IPS-NIHi11 (cell line): ENCODE results near the gene LTBP1.
"Not testable (repeated sequence)": the region's sequence is repeated elsewhere in the genome, so short reads cannot be mapped to it uniquely, and the experiment has no call there.

Experiments
- DNase-seq: peaks from one replicate; pipeline ENCODE4 v3.0.0; 2012; ENCODE audit warnings: mixed read lengths, low spot score

The LTBP1 gene

GRCh38 chr2:33145459-33145858 lies 198.7 kb downstream of the LTBP1 start:
- no peak for DNase-seq

DNA sequence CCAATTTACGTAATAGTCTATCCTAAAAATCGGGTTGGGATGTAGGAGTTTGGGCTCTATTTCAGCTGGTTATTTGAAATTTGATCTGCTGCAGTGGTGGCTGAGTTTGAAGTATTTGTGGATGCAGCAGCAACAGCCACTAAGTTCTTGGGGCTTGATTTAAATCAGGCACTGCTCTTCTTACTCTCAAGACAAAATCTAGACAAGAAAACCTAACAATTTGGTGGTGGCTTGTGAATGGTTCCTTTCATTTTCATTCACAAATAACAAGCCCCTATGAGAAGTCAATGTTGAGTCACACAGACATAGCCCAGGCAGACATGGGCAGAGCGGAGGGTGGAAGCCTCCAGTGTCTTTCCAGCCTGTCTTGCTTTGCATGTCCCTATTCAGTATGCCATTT lies 199.3 kb downstream of the LTBP1 start:
- DNase-seq: no peak

DNA sequence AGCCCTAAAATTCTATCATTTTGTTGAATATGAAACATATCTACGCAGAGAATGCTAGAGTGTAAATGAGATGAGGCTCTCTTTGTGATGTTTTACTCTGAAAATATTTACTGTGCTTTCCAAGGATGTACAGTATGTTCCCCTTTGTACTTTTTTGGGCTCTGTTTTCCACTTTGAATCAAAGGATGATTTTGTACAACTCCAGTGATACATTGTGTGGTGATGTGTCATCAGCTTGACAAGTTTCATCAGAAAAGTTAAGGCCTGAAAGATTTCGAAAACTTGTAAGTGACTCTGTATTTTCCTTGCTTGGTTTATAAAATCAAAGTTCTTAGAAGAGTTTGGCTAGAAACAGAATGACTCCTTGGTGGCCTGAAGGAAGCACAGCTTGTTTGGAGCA lies 206.3 kb downstream of the LTBP1 start:
- DNase-seq: no peak

- DNase-seq: no peak
These were observed 211.8 kb downstream of the LTBP1 start for GRCh38 chr2:33158482-33159003.

DNA sequence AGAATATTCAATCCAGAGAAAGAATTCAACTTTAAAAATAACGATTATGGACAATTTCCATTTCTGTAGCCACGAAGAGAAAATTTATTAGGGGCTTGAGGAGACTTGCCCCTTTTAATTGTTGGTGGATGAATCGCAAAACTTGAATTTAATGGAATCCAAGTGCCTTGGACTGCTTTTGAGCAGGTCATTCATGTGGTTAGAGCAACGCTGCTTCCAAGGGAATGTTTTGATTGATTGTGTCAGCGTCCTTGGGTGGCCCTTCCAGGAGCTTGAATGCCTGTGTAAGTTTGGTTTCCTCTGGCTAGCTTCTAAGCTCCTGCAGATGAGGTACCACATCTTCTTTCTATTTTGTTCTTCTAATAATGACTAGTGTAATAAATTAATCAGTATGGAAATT lies 213.4 kb downstream of the LTBP1 start:
- DNase-seq: no peak

GRCh38 chr2:33166287-33166881 lies 219.6 kb downstream of the LTBP1 start:
- no peak for DNase-seq

DNA sequence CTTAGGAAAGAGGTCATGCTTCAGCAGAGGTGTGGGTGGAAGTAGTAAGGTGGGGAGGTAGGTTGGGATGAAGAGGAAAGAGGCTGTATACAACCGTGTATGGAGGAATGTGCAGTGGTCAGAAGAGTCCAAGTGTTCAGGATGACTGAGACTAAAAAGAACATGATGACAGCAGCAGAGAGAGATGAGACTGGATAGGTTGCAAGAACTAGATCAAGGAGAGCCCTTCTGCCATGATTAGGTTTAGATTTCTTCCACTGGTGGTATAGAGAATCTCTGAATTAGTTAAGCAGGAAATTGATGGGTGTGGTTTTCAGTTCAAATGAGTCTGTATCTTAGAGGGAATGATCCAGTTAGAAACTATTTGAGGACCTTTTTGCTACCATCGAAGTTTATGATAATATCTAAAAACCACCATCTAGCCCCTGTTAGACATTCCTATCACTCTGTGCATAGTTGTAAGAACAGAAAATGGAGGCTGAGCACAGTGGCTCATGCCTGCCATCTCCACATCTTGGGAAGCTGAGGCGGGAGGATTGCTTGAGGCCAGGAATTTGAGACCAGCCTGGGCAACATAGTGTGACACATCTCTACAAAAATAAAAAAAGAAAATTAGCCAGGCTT lies 221.0 kb downstream of the LTBP1 start:
- DNase-seq: no peak

DNA sequence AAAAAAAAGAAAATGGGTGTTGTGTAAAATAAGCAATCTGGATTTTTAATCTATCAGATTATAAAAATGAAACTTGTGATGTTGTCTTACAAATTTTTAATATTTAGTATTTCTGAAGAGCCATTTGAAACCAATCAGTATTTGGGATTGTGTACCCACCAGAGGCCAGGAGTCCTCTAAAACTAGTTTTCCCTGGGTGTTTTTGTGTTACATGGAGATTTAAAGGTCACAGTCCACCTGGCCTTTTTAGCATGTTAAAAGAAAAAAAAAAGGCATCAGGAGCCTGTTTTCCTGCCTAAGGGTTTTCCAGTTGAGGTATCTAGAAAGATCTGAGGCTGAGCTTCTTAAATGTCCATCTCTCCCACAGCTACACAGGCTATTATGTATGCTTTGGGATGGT lies 221.7 kb downstream of the LTBP1 start:
- no peak for DNase-seq

DNA sequence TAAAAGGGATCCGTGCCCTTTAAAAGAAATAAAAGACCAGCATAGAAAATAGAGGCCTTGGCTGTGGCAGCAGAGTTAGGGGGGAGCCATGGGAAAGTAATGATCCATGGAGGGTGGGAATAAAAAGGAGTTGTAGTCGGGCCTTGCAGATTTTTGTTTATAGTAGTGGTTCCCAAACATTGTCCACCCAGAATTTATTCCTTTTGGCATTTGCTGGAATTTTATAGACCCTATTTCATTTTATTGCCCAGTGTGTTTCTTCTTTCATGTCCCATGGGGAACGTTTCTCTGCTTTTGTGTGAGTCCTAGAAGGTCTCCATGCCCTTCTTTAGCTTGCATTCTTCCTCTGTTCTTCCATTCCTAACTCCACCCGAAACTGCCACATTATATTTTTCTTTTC lies 222.2 kb downstream of the LTBP1 start:
- DNase-seq: no peak

- DNase-seq: not testable (repeated sequence)
These were observed 223.5 kb downstream of the LTBP1 start for GRCh38 chr2:33170251-33170650.

DNA sequence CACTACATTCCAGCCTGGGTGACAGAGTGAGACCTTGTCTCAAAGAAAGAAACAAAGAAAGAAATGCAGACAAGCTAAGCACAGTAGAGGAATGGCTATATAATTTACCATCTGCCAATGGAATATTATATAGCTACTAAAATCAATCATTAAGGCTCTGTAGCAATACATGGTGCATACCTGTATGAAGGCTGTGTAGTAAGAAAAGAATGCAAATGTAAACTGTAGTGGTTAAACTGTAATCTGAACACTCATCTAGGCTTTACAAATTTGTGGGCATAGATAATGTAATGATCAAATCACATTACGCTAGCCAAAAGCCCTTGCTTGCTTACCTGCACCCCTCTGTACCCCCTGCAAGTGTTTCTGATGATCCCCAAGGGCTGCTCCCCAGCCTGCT lies 230.9 kb downstream of the LTBP1 start:
- DNase-seq: no peak

DNA sequence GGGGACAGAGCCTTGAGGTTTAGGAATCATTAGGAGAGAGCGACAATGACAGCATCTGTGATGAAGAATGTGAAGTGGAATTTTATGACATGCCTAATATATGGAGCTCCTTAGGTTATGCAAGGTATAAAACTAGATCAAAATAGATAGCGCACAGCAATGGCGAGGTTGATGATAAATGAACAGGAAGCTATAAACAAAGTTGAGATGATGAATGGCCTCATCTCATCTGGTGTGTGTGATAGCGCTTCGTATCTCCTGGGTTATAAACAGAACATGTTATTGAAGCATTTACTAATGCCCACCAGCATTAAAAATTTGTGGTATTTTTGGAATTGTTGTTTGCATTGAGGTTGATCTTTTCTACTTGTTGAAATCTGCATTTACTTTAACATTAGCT lies 231.5 kb downstream of the LTBP1 start:
- DNase-seq: no peak

- no peak for DNase-seq
These were observed 234.2 kb downstream of the LTBP1 start for GRCh38 chr2:33180915-33181314.

GRCh38 chr2:33181466-33181865 lies 234.7 kb downstream of the LTBP1 start:
- no peak for DNase-seq

- no peak for DNase-seq
These were observed 237.3 kb downstream of the LTBP1 start for GRCh38 chr2:33184041-33184440.

DNA sequence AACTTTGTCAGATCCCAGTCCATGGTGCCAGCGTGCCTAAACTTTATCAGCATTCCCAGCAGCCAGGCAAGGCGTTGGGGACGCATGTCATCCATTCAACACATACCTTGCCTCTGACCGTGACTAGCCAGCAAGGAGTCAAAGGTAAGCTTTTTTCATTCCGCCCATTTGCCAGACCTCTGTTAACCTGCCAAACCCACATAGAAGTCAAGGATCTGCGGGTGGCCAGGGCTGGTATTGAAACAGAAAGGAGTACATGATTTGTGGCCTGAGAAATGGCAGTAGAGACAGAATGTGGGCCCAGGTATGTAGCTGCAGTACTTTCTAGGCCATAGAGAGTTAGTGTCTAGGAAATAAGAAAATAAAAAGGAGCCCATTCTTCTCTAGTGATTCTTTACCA lies 240.2 kb downstream of the LTBP1 start:
- DNase-seq: no peak

GRCh38 chr2:33188799-33189198 lies 242.0 kb downstream of the LTBP1 start:
- no peak for DNase-seq

DNA sequence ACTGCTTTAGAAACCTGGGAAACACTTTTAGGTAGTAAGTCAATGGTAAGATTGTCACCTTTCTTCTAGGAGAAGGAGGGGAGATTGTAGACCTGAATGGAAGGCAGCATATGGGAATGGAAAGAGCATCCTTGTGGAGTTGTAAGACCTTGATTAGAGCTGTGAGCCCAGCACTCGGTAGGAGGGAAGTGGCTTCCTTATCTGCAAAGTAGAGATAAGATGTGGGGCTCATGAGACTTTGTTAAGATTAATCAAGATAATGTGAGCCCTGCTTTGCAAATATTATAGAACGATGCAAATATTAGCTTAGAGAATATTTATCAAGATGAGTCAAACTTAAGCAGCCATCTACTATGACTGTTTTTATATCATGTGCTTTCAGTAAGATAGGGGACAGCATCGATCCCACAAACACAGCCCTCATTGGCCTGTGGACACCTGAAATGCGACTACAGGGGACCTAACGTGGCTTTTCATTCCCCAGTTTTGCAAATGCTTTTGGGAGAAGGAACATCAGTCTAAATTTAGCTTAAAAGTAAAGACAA lies 243.7 kb downstream of the LTBP1 start:
- DNase-seq: no peak

DNA sequence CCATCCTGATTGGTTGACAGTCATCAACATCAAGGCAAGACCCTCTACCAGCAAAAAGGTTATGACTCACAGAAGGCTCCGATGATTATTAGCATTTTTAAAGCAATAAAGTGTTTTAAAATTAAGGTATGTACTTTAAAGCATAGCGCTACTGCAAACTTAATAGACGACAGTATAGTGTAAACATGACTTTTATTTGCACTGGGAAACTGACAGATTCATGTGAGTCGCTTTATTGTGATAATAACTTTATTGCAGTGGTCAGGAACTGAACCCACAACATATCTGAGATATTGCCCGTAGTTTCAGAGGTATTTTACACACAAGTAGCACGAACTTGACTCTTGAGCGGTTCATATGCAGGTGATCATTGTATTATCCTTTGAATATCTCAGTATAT lies 249.1 kb downstream of the LTBP1 start:
- no peak for DNase-seq

DNA sequence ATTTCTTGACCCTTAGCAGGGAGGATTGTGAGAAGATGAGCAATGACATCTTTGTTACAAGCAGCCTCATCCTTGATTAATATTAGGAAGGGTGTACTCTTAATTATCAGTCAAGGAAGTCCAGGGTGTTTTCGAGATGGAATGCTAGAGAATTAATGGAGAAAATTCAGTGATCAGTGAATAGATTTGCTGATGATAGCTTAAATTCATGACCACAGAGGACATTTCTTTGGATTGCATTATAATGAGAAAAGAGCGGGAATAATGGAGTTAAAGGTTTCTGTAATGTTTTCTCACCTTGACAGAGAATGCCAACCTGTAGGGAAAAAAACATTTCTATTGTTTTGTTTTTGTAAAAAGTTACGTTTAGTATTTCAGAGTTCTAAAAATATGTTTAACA lies 249.9 kb downstream of the LTBP1 start:
- no peak for DNase-seq

DNA sequence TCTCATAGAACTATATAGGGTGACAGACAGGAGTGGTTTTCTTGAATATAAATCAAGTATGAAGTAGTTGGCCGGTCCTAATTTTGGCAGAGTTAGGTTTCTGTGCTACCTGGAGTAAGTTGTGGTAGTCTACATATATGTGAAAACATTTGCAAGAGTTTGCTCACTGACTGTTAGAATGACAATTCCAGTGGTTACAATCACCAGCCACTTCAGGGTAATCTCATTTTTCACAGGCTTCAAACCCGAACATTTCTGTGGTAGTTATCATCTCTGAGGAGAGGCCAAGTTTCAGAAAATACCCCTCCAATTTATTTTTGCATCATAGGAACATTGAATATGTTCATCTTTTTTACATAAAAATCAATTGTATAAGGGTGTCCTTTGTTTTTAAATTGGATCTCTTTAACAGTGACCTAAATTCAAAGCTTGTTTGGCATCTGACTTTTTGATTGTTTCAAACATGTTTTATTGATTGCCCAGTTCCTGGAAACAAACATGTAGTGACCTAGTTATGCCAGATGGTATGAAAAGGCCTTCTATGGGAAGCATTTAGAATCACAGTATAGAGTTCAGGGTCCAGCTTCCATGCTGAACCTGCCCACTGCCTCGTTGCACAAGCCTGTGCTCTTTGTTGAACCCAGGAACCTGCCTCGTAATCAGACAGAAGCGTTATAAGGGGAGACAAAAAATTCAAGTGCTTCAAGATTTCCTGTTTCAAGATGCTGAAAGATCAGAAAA lies 250.6 kb downstream of the LTBP1 start:
- DNase-seq: no peak

GRCh38 chr2:33202641-33203522 lies 256.1 kb downstream of the LTBP1 start:
- DNase-seq: no peak
